H1 (cell line): ENCODE results near the gene MSTO1. TPM values are rescaled to one million over a fixed set of nuclear protein-coding genes. Genes with fewer than 3 reads are reported as not detected.

Source experiments
- CTCF ChIA-PET: fragments of 300-600 bp; sonication (Branson Sonifier 250); formaldehyde crosslinking; loops from one replicate; lab custom pipeline; 2021; ENCODE audit not compliant: partially characterized antibody; lab: Charles Lee
- POLR2A ChIA-PET: fragments of 300-600 bp; sonication (Branson Sonifier 250); formaldehyde crosslinking; loops from one replicate; lab custom pipeline; 2021; ENCODE audit warnings: inconsistent platforms; ENCODE audit not compliant: partially characterized antibody; lab: Charles Lee
- DNase-seq, 2 experiments: peaks; one replicate each; pipeline versions ENCODE4 v3.0.0 to v3.0.0-alpha.2; 2010 to 2022; ENCODE audit warnings: low spot score in 2 of 2, low read depth in 1 of 2, mixed read lengths in 1 of 2
- FAIRE-seq: peaks from 2 replicates; lab custom pipeline; 2011; peaks lifted over from hg19 to GRCh38; lab: Jason Lieb, UNC
- H2AFZ ChIP-seq: 2 replicates; pipeline ENCODE4 v1.8.1; 2012; ENCODE audit warnings: low read length, inconsistent platforms
- H2AK5ac ChIP-seq: 2 replicates; pipeline ENCODE4 v1.6.1; 2013; ENCODE audit warnings: low read depth, low read length
- H2BK120ac ChIP-seq: replicated peaks from 2 replicates; pipeline ENCODE3; 2013; ENCODE audit warnings: low read depth, low read length, inconsistent platforms
- H2BK12ac ChIP-seq: 2 replicates; pipeline ENCODE4 v1.6.1; 2013; ENCODE audit warnings: low read depth, low read length
- H2BK15ac ChIP-seq: 2 replicates; pipeline ENCODE4 v1.6.1; 2013; ENCODE audit warnings: low read length
- H2BK20ac ChIP-seq: 2 replicates; pipeline ENCODE4 v1.6.1; 2013; ENCODE audit warnings: low read length
- H2BK5ac ChIP-seq: 2 replicates; pipeline ENCODE4 v1.6.1; 2013; ENCODE audit warnings: low read depth, low read length
- H3K14ac ChIP-seq: 2 replicates; pipeline ENCODE4 v1.6.1; 2013; ENCODE audit warnings: inconsistent platforms; ENCODE audit not compliant: insufficient read length
- H3K18ac ChIP-seq: 2 replicates; pipeline ENCODE4 v1.6.1; 2013; ENCODE audit warnings: low read length; ENCODE audit errors: extremely low read depth
- H3K23ac ChIP-seq: 2 replicates; pipeline ENCODE4 v1.6.1; 2013; ENCODE audit warnings: inconsistent platforms; ENCODE audit not compliant: insufficient read length
- H3K23me2 ChIP-seq: 2 replicates; pipeline ENCODE4 v1.6.1; 2013; ENCODE audit warnings: low read depth, low read length
- H3K27ac ChIP-seq: 2 replicates; pipeline ENCODE4 v1.6.1; 2011; ENCODE audit warnings: low read depth, low read length, inconsistent platforms
- H3K27me3 ChIP-seq, 4 experiments: replicated peaks in 1 of 4; 1 replicate in 1 of 4; 2 replicates in 3 of 4; pipeline versions ENCODE4 v1.6.1 to v1.8.1; 2011 to 2013; ENCODE audit warnings: low read length in 3 of 4, mild to moderate bottlenecking in 3 of 4, inconsistent platforms in 2 of 4, mixed read lengths in 2 of 4, moderate library complexity in 1 of 4; ENCODE audit not compliant: control insufficient read depth in 3 of 4, insufficient read depth in 3 of 4; ENCODE audit errors: extremely low read depth in 1 of 4
- H3K36me3 ChIP-seq, 4 experiments: 2 replicates each; pipeline versions ENCODE4 v1.6.1 to v1.8.1; 2011 to 2013; ENCODE audit warnings: mild to moderate bottlenecking in 4 of 4, low read length in 3 of 4, moderate library complexity in 2 of 4, control low read depth in 1 of 4, inconsistent platforms in 1 of 4; ENCODE audit not compliant: insufficient read depth in 4 of 4, control insufficient read depth in 2 of 4
- H3K4ac ChIP-seq: replicated peaks from 2 replicates; pipeline ENCODE3; 2013; ENCODE audit warnings: low read length, low read depth, mixed read lengths, inconsistent platforms; ENCODE audit not compliant: insufficient read length
- H3K4me1 ChIP-seq, 4 experiments: replicated peaks in 1 of 4; 1 replicate in 1 of 4; 2 replicates in 3 of 4; pipeline versions ENCODE4 v1.6.1 to v1.8.1; 2011 to 2013; ENCODE audit warnings: low read length in 3 of 4, inconsistent platforms in 2 of 4, mixed read lengths in 1 of 4; ENCODE audit not compliant: insufficient read depth in 4 of 4, control insufficient read depth in 3 of 4
- H3K4me2 ChIP-seq, 2 experiments: 2 replicates each; pipeline versions ENCODE4 v1.6.1 to v1.8.1; 2011 to 2013; ENCODE audit warnings: low read depth in 2 of 2, low read length in 2 of 2, control low read depth in 1 of 2, inconsistent platforms in 1 of 2, mild to moderate bottlenecking in 1 of 2; ENCODE audit not compliant: insufficient read depth in 1 of 2
- H3K4me3 ChIP-seq, 4 experiments: fragments of 200-600, 300-600 bp in 1 of 4; sonication (generic), shearing (Covaris generic), sonication (Bioruptor Twin) in 1 of 4; 2 replicates each; pipeline versions ENCODE4 v1.5.1 to v1.8.1; 2011 to 2016; ENCODE audit warnings: low read length in 4 of 4, low read depth in 3 of 4, control low read depth in 2 of 4, inconsistent platforms in 2 of 4, mild to moderate bottlenecking in 2 of 4, mixed read lengths in 1 of 4, moderate library complexity in 1 of 4; ENCODE audit not compliant: insufficient read depth in 2 of 4; ENCODE audit errors: extremely low read depth in 1 of 4
- H3K56ac ChIP-seq: replicated peaks from 2 replicates; pipeline ENCODE3; 2013; ENCODE audit warnings: low read depth, mild to moderate bottlenecking, mixed read lengths, low read length, inconsistent platforms; ENCODE audit not compliant: insufficient read length
- H3K79me1 ChIP-seq: 2 replicates; pipeline ENCODE4 v1.6.1; 2013; ENCODE audit warnings: low read depth, low read length, control low read depth
- H3K79me2 ChIP-seq, 2 experiments: 2 replicates each; pipeline versions ENCODE4 v1.6.1 to v1.8.1; 2012 to 2013; ENCODE audit warnings: low read length in 2 of 2, mild to moderate bottlenecking in 2 of 2, inconsistent platforms in 1 of 2; ENCODE audit not compliant: insufficient read depth in 2 of 2, control insufficient read depth in 1 of 2
- H3K9ac ChIP-seq, 4 experiments: replicated peaks in 1 of 4; 1 replicate in 1 of 4; 2 replicates in 3 of 4; pipeline versions ENCODE4 v1.6.1 to v1.8.1; 2011 to 2013; ENCODE audit warnings: low read depth in 3 of 4, low read length in 3 of 4, control low read depth in 2 of 4, mild to moderate bottlenecking in 2 of 4, moderate library complexity in 2 of 4, inconsistent platforms in 1 of 4; ENCODE audit errors: extremely low read depth in 1 of 4
- H3K9me3 ChIP-seq, 2 experiments: 2 replicates each; pipeline versions ENCODE4 v1.6.1 to v1.8.1; 2012 to 2013; ENCODE audit warnings: mild to moderate bottlenecking in 2 of 2, moderate library complexity in 2 of 2, control low read depth in 1 of 2, inconsistent platforms in 1 of 2, low read depth in 1 of 2, low read length in 1 of 2, mixed read lengths in 1 of 2; ENCODE audit not compliant: insufficient read depth in 2 of 2
- H4K20me1 ChIP-seq, 2 experiments: replicated peaks in 1 of 2; 2 replicates each; pipeline versions ENCODE3 to v1.8.1; 2011 to 2013; ENCODE audit warnings: inconsistent platforms in 2 of 2, low read length in 2 of 2, mild to moderate bottlenecking in 1 of 2; ENCODE audit not compliant: insufficient read depth in 2 of 2, control insufficient read depth in 1 of 2
- H4K5ac ChIP-seq: 2 replicates; pipeline ENCODE4 v1.6.1; 2013; ENCODE audit warnings: low read length, low read depth, mixed read lengths, inconsistent platforms; ENCODE audit not compliant: insufficient read length
- H4K8ac ChIP-seq: 2 replicates; pipeline ENCODE4 v1.8.0; 2013; ENCODE audit warnings: mild to moderate bottlenecking, moderate library complexity, low read length, inconsistent platforms; ENCODE audit not compliant: insufficient read depth; ENCODE audit errors: extremely low read depth
- H4K91ac ChIP-seq: replicated peaks from 2 replicates; pipeline ENCODE3; 2013; ENCODE audit warnings: low read length, mixed read lengths, inconsistent platforms; ENCODE audit not compliant: insufficient read length
- CTBP2 ChIP-seq: IDR thresholded peaks from 2 replicates; pipeline ENCODE4 v1.7.0; 2011; ENCODE audit warnings: borderline replicate concordance, mild to moderate bottlenecking, moderate library complexity, mixed read lengths, low read length; ENCODE audit not compliant: insufficient read depth, insufficient read length
- EGR1 ChIP-seq: IDR thresholded peaks from 2 replicates; pipeline ENCODE4 v1.6.1; 2011; ENCODE audit warnings: low read depth, low read length, borderline replicate concordance
- JUND ChIP-seq: IDR thresholded peaks from 2 replicates; pipeline ENCODE4 v1.6.1; 2011; ENCODE audit warnings: mild to moderate bottlenecking, improper control_type of control experiment, low read length
- KDM4A ChIP-seq: IDR thresholded peaks from one replicate; pipeline ENCODE4 v1.7.1; 2012; ENCODE audit warnings: low read depth, mild to moderate bottlenecking, moderate library complexity, low read length, inconsistent platforms; ENCODE audit not compliant: severe bottlenecking
- NRF1 ChIP-seq: IDR thresholded peaks from 2 replicates; pipeline ENCODE4 v1.6.1; 2011; ENCODE audit warnings: mild to moderate bottlenecking, low read depth, low read length, improper control_type of control experiment
- POLR2A ChIP-seq, 2 experiments: IDR thresholded peaks; 1 replicate in 1 of 2; 2 replicates in 1 of 2; pipeline ENCODE4 v1.6.1; 2011; ENCODE audit warnings: low read depth in 2 of 2, low read length in 2 of 2, mild to moderate bottlenecking in 2 of 2; ENCODE audit errors: control extremely low read depth in 1 of 2
- RBBP5 ChIP-seq: IDR thresholded peaks from 2 replicates; pipeline ENCODE4 v1.7.1; 2012; ENCODE audit warnings: low read depth, mild to moderate bottlenecking, inconsistent platforms, low read length, moderate library complexity, borderline replicate concordance
- RXRA ChIP-seq: IDR thresholded peaks from 2 replicates; pipeline ENCODE4 v1.6.1; 2011; ENCODE audit warnings: low read depth, mild to moderate bottlenecking, low read length, moderate library complexity; ENCODE audit not compliant: insufficient read depth
- SAP30 ChIP-seq: fragments of 300-600 bp; sonication (generic); IDR thresholded peaks from 2 replicates; pipeline ENCODE4 v1.7.1; 2012; ENCODE audit warnings: low read length, moderate library complexity, mild to moderate bottlenecking, inconsistent platforms; ENCODE audit not compliant: insufficient read depth, insufficient replicate concordance
- SIN3A ChIP-seq, 2 experiments: IDR thresholded peaks in 1 of 2; conservative IDR thresholded peaks in 1 of 2; 2 replicates each; pipeline ENCODE4 v1.6.1; 2011 to 2012; ENCODE audit warnings: low read length in 2 of 2, improper control_type of control experiment in 1 of 2, low read depth in 1 of 2, mild to moderate bottlenecking in 1 of 2
- SIRT6 ChIP-seq: IDR thresholded peaks from one replicate; pipeline ENCODE4 v1.7.1; 2012; ENCODE audit warnings: low read length, inconsistent platforms
- ZNF274 ChIP-seq: IDR thresholded peaks from 2 replicates; pipeline ENCODE4 v1.7.0; 2012; ENCODE audit warnings: low read length, borderline replicate concordance; ENCODE audit errors: extremely low read depth
- WGBS, 2 experiments: shearing (Covaris generic) in 1 of 2; methylation state at CpG; one replicate each; pipeline versions ENCODE4 v1.1.6 to v1.1.7; 2013 to 2015; ENCODE audit warnings: low lambda C conversion rate in 2 of 2, mixed read lengths in 2 of 2, inconsistent platforms in 1 of 2, low coverage in 1 of 2, missing lambda C conversion rate in 1 of 2; ENCODE audit not compliant: insufficient replicate concordance in 2 of 2, insufficient coverage in 1 of 2, insufficient read length in 1 of 2; ENCODE audit errors: extremely low coverage in 1 of 2, missing lambda C conversion rate in 1 of 2; 5-methylcytosine and 5-hydroxymethylcytosine counted together
- polyA plus RNA-seq, 7 experiments: library from polyadenylated mRNA; depleted of rRNA in 3 of 7; stranded (reverse) in 5 of 7; unstranded in 2 of 7; fragments of >200 nt in 5 of 7; fragments of 200-250 nt in 2 of 7; gene quantifications; 1 replicate in 5 of 7; 2 replicates in 1 of 7; 4 replicates in 1 of 7; pipeline versions ENCODE4 v1.2.1 to v1.2.3, GENCODE V29; 2011 to 2013; ENCODE audit warnings: missing spikeins in 2 of 7, mixed read lengths in 2 of 7
- total RNA-seq: library from RNA; stranded (reverse); fragmentation: NEBNext Ultra II Directional; extraction: Animal tissue kit (Norgen Biotek cat#: 25700); gene quantifications from 2 replicates; pipeline ENCODE4 v1.2.1, GENCODE V29; 2021
- TF ChIP-seq, protein P1 (sequence below): IDR thresholded peaks from 2 replicates; pipeline ENCODE4 v1.6.1; 2012; ENCODE audit warnings: low read length, inconsistent platforms

MSTO1 gene
- total and polyA plus RNA-seq, 2 of the 8 experiments (the other 6 are each of a cell fraction or from before 2014, with no cell fraction given), result 40.5 to 51.0 TPM

- Histone ChIP-seq H3K9ac (no peak overlapping the region), H3K56ac (no peak overlapping the region), H2AFZ (no peak overlapping the region), H4K91ac (no peak overlapping the region), H3K18ac (no peak overlapping the region), H3K23ac (no peak overlapping the region), H2BK12ac (no peak overlapping the region), H3K14ac (no peak overlapping the region), H3K9me3 (no peaks in the 10 kb centered on the region), H3K4me3 (no peak overlapping the region), H4K8ac (no peak overlapping the region), H2BK120ac (no peak overlapping the region), H3K36me3 (peaks cover 2 to 13% (median 11%) of the 10 kb centered on the region in 4 experiments; a peak in 6 of 8 replicates), H3K4me1 (no peaks in the 10 kb centered on the region), H4K20me1 (no peaks in the 10 kb centered on the region), H3K4ac (no peak overlapping the region), H2AK5ac (no peak overlapping the region), H3K79me2 (no peaks in the 10 kb centered on the region), H3K4me2 (no peak overlapping the region; a peak in 1 of 4 replicates), H2BK5ac (no peak overlapping the region), H2BK20ac (no peak overlapping the region), H4K5ac (no peak overlapping the region), H3K27ac (no peak overlapping the region), H3K23me2 (0 out of 2 replicates have a peak, but pooled peaks cover 2% of the 10 kb centered on the region), H2BK15ac (no peak overlapping the region), H3K79me1 (no peaks in the 10 kb centered on the region), H3K27me3 (no peaks in the 10 kb centered on the region)
- CTCF ChIA-PET, result no interaction called here
- 97% methylated on average over 9 of the region's 9 CpGs; no CpG with 5 or more reads in 1 of the 2 experiments for WGBS, 2 experiments
- DNase-seq, result no peak
- POLR2A ChIA-PET, result interaction anchor here (1.0 kb wide), 1 partner anchor 10 kb away, joined by 3 read pairs; no protein-coding TSS in a partner anchor
- no peak for FAIRE-seq
- no peak for TF ChIP-seq POLR2A (IDR thresholded peaks at IDR 0.05; ENCODE audit: control extremely low read depth in 1 of 2, low read depth in 2 of 2, low read length in 2 of 2)
- no peak for TF ChIP-seq SAP30
- TF ChIP-seq EGR1, result no peak
- no peak for TF ChIP-seq SIN3A (conservative IDR thresholded peaks at IDR 0.05 in 1 of 2, IDR thresholded peaks at IDR 0.05 in 1 of 2; ENCODE audit: low read depth in 1 of 2, low read length in 2 of 2)
- TF ChIP-seq CTBP2, result no peak
- TF ChIP-seq ZNF274, result no peak
- TF ChIP-seq KDM4A, result no peak
- no peak for TF ChIP-seq SIRT6
- no peak for TF ChIP-seq RBBP5
- TF ChIP-seq JUND, result no peak
- no peak for TF ChIP-seq RXRA
- no peak for TF ChIP-seq NRF1
- TF ChIP-seq, protein P1, sequence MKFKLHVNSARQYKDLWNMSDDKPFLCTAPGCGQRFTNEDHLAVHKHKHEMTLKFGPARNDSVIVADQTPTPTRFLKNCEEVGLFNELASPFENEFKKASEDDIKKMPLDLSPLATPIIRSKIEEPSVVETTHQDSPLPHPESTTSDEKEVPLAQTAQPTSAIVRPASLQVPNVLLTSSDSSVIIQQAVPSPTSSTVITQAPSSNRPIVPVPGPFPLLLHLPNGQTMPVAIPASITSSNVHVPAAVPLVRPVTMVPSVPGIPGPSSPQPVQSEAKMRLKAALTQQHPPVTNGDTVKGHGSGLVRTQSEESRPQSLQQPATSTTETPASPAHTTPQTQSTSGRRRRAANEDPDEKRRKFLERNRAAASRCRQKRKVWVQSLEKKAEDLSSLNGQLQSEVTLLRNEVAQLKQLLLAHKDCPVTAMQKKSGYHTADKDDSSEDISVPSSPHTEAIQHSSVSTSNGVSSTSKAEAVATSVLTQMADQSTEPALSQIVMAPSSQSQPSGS, result no peak
These were observed 1.2 kb upstream of the MSTO1 start for GRCh38 chr1:155608888-155609225.
